HepG2 (cell line): ENCODE data around the gene BFAR. TPM values are rescaled to one million over a fixed set of nuclear protein-coding genes. Genes with fewer than 3 reads are reported as not detected.
"Not testable (repeated sequence)": the region's sequence is repeated elsewhere in the genome, so short reads cannot be mapped to it uniquely, and the experiment has no call there.

Experiments used
- ATAC-seq: fragments of 200-7000 bp; cut with Tn5 transposase; 3 replicates; pipeline ENCODE4 v1.9.1; 2020; ENCODE audit warnings: mild to moderate bottlenecking, moderate library complexity
- BruUV-seq: library from RNA; stranded (reverse); fragments of 400-500 nt; replicated peaks from 2 replicates; lab custom pipeline; 2021; lab: Mats Ljungman, UMichigan
- CTCF ChIA-PET: fragments of 300-600 bp; formaldehyde crosslinking; extraction: SDS; loops from one replicate; lab custom pipeline; 2021; ENCODE audit warnings: low total read pairs, inconsistent platforms, low intra/inter-chr PET ratio; lab: Yijun Ruan, JAX
- POLR2A ChIA-PET: fragments of 350-600 bp; sonication (Branson Sonifier 250); formaldehyde crosslinking; loops from one replicate; lab custom pipeline; 2020; ENCODE audit warnings: antibody characterized with exemption, inconsistent platforms; lab: Yijun Ruan, JAX
- DNase-seq: peaks from one replicate; pipeline ENCODE4 v3.0.0-alpha.2; 2015; ENCODE audit warnings: low spot score
- FAIRE-seq: peaks from 3 replicates; lab custom pipeline; 2011; peaks lifted over from hg19 to GRCh38; lab: Jason Lieb, UNC
- H2AFZ ChIP-seq: one replicate; pipeline ENCODE4 v1.6.1; 2011; ENCODE audit warnings: low read length, inconsistent platforms
- H3K27ac ChIP-seq: fragments of 300-600 bp; 3 replicates; pipeline ENCODE4 v1.8.0; 2011; ENCODE audit warnings: mixed run types, mild to moderate bottlenecking, mixed read lengths, low read length, inconsistent platforms; ENCODE audit not compliant: insufficient read depth; ENCODE audit errors: extremely low read length
- H3K27me3 ChIP-seq, 2 experiments: fragments of 200-600 bp in 1 of 2; 2 replicates in 1 of 2; 3 replicates in 1 of 2; pipeline versions ENCODE4 v1.6.0 to v1.8.0; 2011; ENCODE audit warnings: low read length in 2 of 2, mild to moderate bottlenecking in 2 of 2, moderate library complexity in 2 of 2, inconsistent platforms in 1 of 2; ENCODE audit not compliant: insufficient read depth in 2 of 2, control insufficient read depth in 1 of 2
- H3K36me3 ChIP-seq, 2 experiments: fragments of 200-600 bp in 1 of 2; replicated peaks in 1 of 2; 2 replicates in 1 of 2; 3 replicates in 1 of 2; pipeline versions ENCODE4 v1.5.1 to v1.8.0; 2011; ENCODE audit warnings: low read length in 2 of 2, inconsistent platforms in 1 of 2; ENCODE audit not compliant: insufficient read depth in 2 of 2, control insufficient read depth in 1 of 2
- H3K4me1 ChIP-seq: 2 replicates; pipeline ENCODE4 v1.5.1; 2012; ENCODE audit warnings: low read length, inconsistent platforms; ENCODE audit not compliant: insufficient read depth
- H3K4me2 ChIP-seq: 2 replicates; pipeline ENCODE4 v1.6.0; 2011; ENCODE audit warnings: low read depth, low read length, inconsistent platforms
- H3K4me3 ChIP-seq, 3 experiments: fragments of 200-600 bp in 1 of 3; sonication (generic), shearing (Covaris generic) in 1 of 3; replicated peaks in 1 of 3; 2 replicates each; pipeline ENCODE4 v1.5.1; 2011 to 2016; ENCODE audit warnings: low read length in 3 of 3, inconsistent platforms in 2 of 3, low read depth in 2 of 3, mild to moderate bottlenecking in 2 of 3, control low read depth in 1 of 3, mixed read lengths in 1 of 3; ENCODE audit not compliant: insufficient read depth in 1 of 3
- H3K79me2 ChIP-seq: one replicate; pipeline ENCODE4 v1.6.1; 2011; ENCODE audit warnings: low read length, inconsistent platforms; ENCODE audit not compliant: insufficient read depth
- H3K9ac ChIP-seq: 2 replicates; pipeline ENCODE4 v1.6.0; 2011; ENCODE audit warnings: mild to moderate bottlenecking, low read depth, low read length, inconsistent platforms; ENCODE audit not compliant: insufficient read depth
- H3K9me3 ChIP-seq: 2 replicates; pipeline ENCODE4 v1.5.1; 2012; ENCODE audit warnings: mild to moderate bottlenecking, low read length
- H4K20me1 ChIP-seq: 2 replicates; pipeline ENCODE4 v1.6.0; 2011; ENCODE audit warnings: inconsistent platforms, mild to moderate bottlenecking, low read length, moderate library complexity; ENCODE audit not compliant: insufficient read depth
- ARNT ChIP-seq: fragments of 450-650 bp; IDR thresholded peaks from 2 replicates; pipeline ENCODE4 v1.6.1; 2017
- EED ChIP-seq: sonication (generic); formaldehyde crosslinking; IDR thresholded peaks from 2 replicates; pipeline ENCODE4 v1.5.0; 2020; ENCODE audit warnings: mild to moderate bottlenecking, missing genetic modification reagents
- KDM3A ChIP-seq: IDR thresholded peaks from 2 replicates; pipeline ENCODE4 v1.6.1; 2018; ENCODE audit warnings: low read depth, missing compliant biosample characterization
- PRPF4 ChIP-seq: fragments of 200-400 bp; formaldehyde crosslinking; IDR thresholded peaks from 2 replicates; pipeline ENCODE4 v1.6.1; 2016; ENCODE audit warnings: low read length, low read depth; ENCODE audit not compliant: poor library complexity, severe bottlenecking
- ZBTB38 ChIP-seq: sonication (generic); formaldehyde crosslinking; IDR thresholded peaks from 2 replicates; pipeline ENCODE4 v1.5.1; 2020; ENCODE audit warnings: mild to moderate bottlenecking, missing genetic modification reagents
- ZFP37 ChIP-seq: sonication (generic); formaldehyde crosslinking; IDR thresholded peaks from 2 replicates; pipeline ENCODE4 v1.4.0; 2020; ENCODE audit warnings: missing genetic modification reagents, borderline replicate concordance
- ZNF121 ChIP-seq: sonication (generic); formaldehyde crosslinking; IDR thresholded peaks from 2 replicates; pipeline ENCODE4 v1.5.0; 2020; ENCODE audit warnings: mild to moderate bottlenecking, missing genetic modification reagents
- ZNF124 ChIP-seq: sonication (generic); formaldehyde crosslinking; IDR thresholded peaks from 2 replicates; pipeline ENCODE4 v1.4.0; 2020; ENCODE audit warnings: missing genetic modification reagents
- ZNF256 ChIP-seq: sonication (generic); formaldehyde crosslinking; conservative IDR thresholded peaks from 2 replicates; pipeline ENCODE4 v1.4.0; 2020; ENCODE audit warnings: missing genetic modification reagents
- ZNF746 ChIP-seq: sonication (generic); formaldehyde crosslinking; IDR thresholded peaks from 2 replicates; pipeline ENCODE4 v1.8.0; 2022; ENCODE audit warnings: mild to moderate bottlenecking, missing genetic modification reagents
- ZNF766 ChIP-seq: sonication (generic); formaldehyde crosslinking; IDR thresholded peaks from 2 replicates; pipeline ENCODE4 v1.5.0; 2020; ENCODE audit warnings: missing genetic modification reagents, borderline replicate concordance
- WGBS: methylation state at CpG from one replicate; pipeline ENCODE4 v1.1.6; 2017; ENCODE audit warnings: low lambda C conversion rate; 5-methylcytosine and 5-hydroxymethylcytosine counted together
- in situ Hi-C: cut with HindIII; loops from 2 replicates; pipeline ENCODE4 v1.10.0; 2017; ENCODE audit warnings: low pct_unique_long_range_greater_than_20kb; ENCODE audit not compliant: extremely low pct_ligation_motif_present
- intact Hi-C: fragments of 100-400 bp; cut with micrococcal nuclease; formaldehyde crosslinking; loops from one replicate; pipeline ENCODE4 v1.10.0; 2022; ENCODE audit not compliant: unreplicated experiment
- polyA plus RNA-seq, 8 experiments: library from polyadenylated mRNA; depleted of rRNA in 3 of 8; stranded (reverse) in 7 of 8; unstranded in 1 of 8; fragments of >200 nt; fragmentation: Illumina TruSeq in 4 of 8; extraction: Trizol in 4 of 8; gene quantifications; 2 replicates each; pipeline versions ENCODE4 v1.2.1 to v1.2.3, GENCODE V29; 2011 to 2016; ENCODE audit warnings: low read depth in 4 of 8, missing spikeins in 1 of 8, mixed read lengths in 1 of 8; ENCODE audit not compliant: insufficient read depth in 1 of 8
- total RNA-seq, 5 experiments: library from RNA; depleted of rRNA; stranded (reverse); fragments of >200 nt; fragmentation: Illumina TruSeq; extraction: Trizol; gene quantifications; 2 replicates each; pipeline ENCODE4 v1.2.3, GENCODE V29; 2016; ENCODE audit warnings: low read depth in 1 of 5
- TF ChIP-seq, protein P1 (sequence below): sonication (generic); formaldehyde crosslinking; IDR thresholded peaks from 2 replicates; pipeline ENCODE4 v1.4.0; 2020; ENCODE audit warnings: missing genetic modification reagents, borderline replicate concordance
- TF ChIP-seq, protein P2 (sequence below): sonication (generic); formaldehyde crosslinking; IDR thresholded peaks from 2 replicates; pipeline ENCODE4 v1.4.0; 2020; ENCODE audit warnings: missing genetic modification reagents

The BFAR gene
- total and polyA plus RNA-seq, 2 of the 13 experiments (the other 11 are each of a cell fraction or from before 2014, with no cell fraction given) = 96.9 to 120 TPM

DNA sequence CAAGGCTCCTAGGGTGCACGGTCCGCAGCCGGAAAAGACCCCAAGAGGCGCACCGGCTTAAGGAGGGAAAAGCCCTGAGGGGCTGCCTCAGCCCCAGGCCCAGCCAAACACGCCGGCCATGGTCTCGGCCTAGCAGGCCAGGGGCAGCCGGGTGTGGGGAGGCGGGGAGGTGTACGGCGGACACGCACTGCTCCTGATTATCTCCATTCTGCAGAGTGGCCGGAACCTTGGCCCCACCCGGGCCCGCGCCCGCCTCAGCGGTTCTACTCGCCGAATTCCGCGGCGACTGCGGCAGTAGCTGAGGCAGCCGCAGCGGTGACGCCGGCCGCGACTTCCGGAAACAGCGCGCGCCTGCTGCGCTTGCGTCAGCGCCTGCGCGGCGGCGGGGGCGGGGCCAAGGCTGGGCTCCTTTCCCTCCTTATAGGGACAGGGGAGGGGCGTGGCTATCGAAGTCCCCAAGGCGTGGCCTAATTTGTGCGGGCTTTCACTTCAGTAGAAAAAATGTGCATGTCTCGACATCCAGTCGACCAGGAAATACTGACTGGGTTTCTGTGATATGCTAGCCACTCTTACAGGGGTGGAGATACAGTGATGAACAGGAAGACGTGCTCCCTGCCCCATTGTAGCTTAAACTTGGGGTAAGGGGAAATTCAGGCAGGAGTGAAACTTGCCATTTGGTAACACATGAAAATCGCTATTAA, 2.7 kb upstream of the BFAR start, which contains the start of gene PARN (continued):
- TF ChIP-seq, protein P1, sequence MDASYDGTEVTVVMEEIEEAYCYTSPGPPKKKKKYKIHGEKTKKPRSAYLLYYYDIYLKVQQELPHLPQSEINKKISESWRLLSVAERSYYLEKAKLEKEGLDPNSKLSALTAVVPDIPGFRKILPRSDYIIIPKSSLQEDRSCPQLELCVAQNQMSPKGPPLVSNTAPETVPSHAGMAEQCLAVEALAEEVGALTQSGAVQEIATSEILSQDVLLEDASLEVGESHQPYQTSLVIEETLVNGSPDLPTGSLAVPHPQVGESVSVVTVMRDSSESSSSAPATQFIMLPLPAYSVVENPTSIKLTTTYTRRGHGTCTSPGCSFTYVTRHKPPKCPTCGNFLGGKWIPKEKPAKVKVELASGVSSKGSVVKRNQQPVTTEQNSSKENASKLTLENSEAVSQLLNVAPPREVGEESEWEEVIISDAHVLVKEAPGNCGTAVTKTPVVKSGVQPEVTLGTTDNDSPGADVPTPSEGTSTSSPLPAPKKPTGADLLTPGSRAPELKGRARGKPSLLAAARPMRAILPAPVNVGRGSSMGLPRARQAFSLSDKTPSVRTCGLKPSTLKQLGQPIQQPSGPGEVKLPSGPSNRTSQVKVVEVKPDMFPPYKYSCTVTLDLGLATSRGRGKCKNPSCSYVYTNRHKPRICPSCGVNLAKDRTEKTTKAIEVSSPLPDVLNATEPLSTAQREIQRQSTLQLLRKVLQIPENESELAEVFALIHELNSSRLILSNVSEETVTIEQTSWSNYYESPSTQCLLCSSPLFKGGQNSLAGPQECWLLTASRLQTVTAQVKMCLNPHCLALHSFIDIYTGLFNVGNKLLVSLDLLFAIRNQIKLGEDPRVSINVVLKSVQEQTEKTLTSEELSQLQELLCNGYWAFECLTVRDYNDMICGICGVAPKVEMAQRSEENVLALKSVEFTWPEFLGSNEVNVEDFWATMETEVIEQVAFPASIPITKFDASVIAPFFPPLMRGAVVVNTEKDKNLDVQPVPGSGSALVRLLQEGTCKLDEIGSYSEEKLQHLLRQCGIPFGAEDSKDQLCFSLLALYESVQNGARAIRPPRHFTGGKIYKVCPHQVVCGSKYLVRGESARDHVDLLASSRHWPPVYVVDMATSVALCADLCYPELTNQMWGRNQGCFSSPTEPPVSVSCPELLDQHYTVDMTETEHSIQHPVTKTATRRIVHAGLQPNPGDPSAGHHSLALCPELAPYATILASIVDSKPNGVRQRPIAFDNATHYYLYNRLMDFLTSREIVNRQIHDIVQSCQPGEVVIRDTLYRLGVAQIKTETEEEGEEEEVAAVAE (CRISPR knock-in tag) = 0 out of 2 replicates have a peak, but pooled peaks have one; percentile 62
- TF ChIP-seq ARNT = no peak

DNA sequence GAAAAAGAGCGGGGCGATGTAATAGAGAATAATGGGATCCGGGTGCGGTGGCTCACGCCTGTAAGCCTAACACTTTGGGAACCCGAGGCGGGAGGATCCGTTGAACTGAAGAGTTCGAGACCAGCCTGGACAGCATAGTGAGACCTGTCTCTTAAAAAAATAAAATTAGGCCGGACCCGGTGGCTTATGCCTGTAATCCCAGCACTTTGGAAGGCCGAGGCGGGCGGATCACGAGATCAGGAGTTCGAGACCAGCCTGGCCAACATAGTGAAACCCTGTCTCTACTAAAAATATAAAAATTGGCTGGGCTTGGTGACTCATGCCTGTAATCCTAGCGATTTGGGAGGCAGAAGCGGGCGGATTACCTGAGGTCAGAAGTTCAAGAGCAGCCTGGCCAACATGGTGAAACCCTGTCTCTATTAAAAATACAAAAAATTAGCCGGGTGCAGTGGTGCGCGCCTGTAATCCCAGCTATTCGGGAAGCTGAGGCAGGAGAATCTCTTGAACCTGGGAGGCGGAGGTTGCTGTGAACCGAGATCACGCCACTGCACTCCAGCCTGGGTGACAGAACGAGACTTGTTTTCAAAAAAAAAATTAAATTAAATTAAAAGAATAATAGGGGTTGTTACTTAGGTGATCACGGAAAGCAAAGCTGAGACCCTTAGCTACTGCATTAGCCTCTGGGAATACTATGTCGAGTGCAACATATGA, 2.0 kb upstream of the BFAR start:
- H3K9me3 ChIP-seq, in situ Hi-C loops, DNase-seq, CTCF ChIA-PET, ATAC-seq, BruUV-seq, H3K27me3 ChIP-seq, FAIRE-seq: not testable (repeated sequence)
- H3K79me2 ChIP-seq = peaks cover 48% of the 10 kb centered on the region
- H3K4me2 ChIP-seq = peak overlapping the region; percentile 80
- H3K27ac ChIP-seq = peak overlapping the region; percentile 77
- H3K4me1 ChIP-seq = peaks cover 63% of the 10 kb centered on the region
- WGBS = 93% methylated on average over 29 of the region's 29 CpGs
- peaks cover 6 to 30% of the 10 kb centered on the region in 2 experiments for H3K36me3 ChIP-seq
- intact Hi-C loops = loop anchor here (5.0 kb wide), 1 partner anchor 228 kb away; no protein-coding TSS in a partner anchor
- H4K20me1 ChIP-seq = peaks cover 19% of the 10 kb centered on the region
- peak overlapping the region; percentile 59 for H3K9ac ChIP-seq
- H2AFZ ChIP-seq = peak overlapping the region; percentile 20
- peak overlapping the region; percentile 11 to 94 (median 46); a peak in 5 of 6 replicates for H3K4me3 ChIP-seq
- POLR2A ChIA-PET = interaction anchor here (0.8 to 1.5 kb wide), 12 partner anchors 10 to 711 kb away, joined by 3 to 5 read pairs (median 3); partner anchors contain the start of gene ERCC4
- TF ChIP-seq, protein P2, sequence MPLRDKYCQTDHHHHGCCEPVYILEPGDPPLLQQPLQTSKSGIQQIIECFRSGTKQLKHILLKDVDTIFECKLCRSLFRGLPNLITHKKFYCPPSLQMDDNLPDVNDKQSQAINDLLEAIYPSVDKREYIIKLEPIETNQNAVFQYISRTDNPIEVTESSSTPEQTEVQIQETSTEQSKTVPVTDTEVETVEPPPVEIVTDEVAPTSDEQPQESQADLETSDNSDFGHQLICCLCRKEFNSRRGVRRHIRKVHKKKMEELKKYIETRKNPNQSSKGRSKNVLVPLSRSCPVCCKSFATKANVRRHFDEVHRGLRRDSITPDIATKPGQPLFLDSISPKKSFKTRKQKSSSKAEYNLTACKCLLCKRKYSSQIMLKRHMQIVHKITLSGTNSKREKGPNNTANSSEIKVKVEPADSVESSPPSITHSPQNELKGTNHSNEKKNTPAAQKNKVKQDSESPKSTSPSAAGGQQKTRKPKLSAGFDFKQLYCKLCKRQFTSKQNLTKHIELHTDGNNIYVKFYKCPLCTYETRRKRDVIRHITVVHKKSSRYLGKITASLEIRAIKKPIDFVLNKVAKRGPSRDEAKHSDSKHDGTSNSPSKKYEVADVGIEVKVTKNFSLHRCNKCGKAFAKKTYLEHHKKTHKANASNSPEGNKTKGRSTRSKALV (CRISPR knock-in tag) = 0 out of 2 replicates have a peak, but pooled peaks have one; percentile 5
- TF ChIP-seq ZFP37 (CRISPR knock-in tag) = 0 out of 2 replicates have a peak, but pooled peaks have one; percentile 18
- 0 out of 2 replicates have a peak, but pooled peaks have one; percentile 40 for TF ChIP-seq KDM3A
- TF ChIP-seq PRPF4 = peak; percentile 71
- peak; percentile 16; the same call in 1 of the 2 replicates for TF ChIP-seq ZNF746
- TF ChIP-seq EED = 0 out of 2 replicates have a peak, but pooled peaks have one; percentile 16
- peak; percentile 91 for TF ChIP-seq ZBTB38 (CRISPR knock-in tag)
- TF ChIP-seq ZNF766 = peak; percentile 2; the same call in 1 of the 2 replicates
- TF ChIP-seq ZNF121 (CRISPR knock-in tag) = peak; percentile 85; the same call in 1 of the 2 replicates
- peak; percentile 67; the same call in 1 of the 2 replicates for TF ChIP-seq ZNF256 (CRISPR knock-in tag)
- 0 out of 2 replicates have a peak, but pooled peaks have one; percentile 18 for TF ChIP-seq ZNF124 (CRISPR knock-in tag)
